H1 (cell line): ENCODE measurements around the gene FGF2. TPM values are rescaled to one million over a fixed set of nuclear protein-coding genes. Genes with fewer than 3 reads are reported as not detected.

Source experiments
- CTCF ChIA-PET: fragments of 300-600 bp; sonication (Branson Sonifier 250); formaldehyde crosslinking; loops from one replicate; lab custom pipeline; 2021; ENCODE audit not compliant: partially characterized antibody; lab: Charles Lee
- POLR2A ChIA-PET: fragments of 300-600 bp; sonication (Branson Sonifier 250); formaldehyde crosslinking; loops from one replicate; lab custom pipeline; 2021; ENCODE audit warnings: inconsistent platforms; ENCODE audit not compliant: partially characterized antibody; lab: Charles Lee
- DNase-seq, 2 experiments: peaks; one replicate each; pipeline versions ENCODE4 v3.0.0 to v3.0.0-alpha.2; 2010 to 2022; ENCODE audit warnings: low spot score in 2 of 2, low read depth in 1 of 2, mixed read lengths in 1 of 2
- FAIRE-seq: peaks from 2 replicates; lab custom pipeline; 2011; peaks lifted over from hg19 to GRCh38; lab: Jason Lieb, UNC
- H2AFZ ChIP-seq: 2 replicates; pipeline ENCODE4 v1.8.1; 2012; ENCODE audit warnings: low read length, inconsistent platforms
- H2AK5ac ChIP-seq: 2 replicates; pipeline ENCODE4 v1.6.1; 2013; ENCODE audit warnings: low read depth, low read length
- H2BK120ac ChIP-seq: replicated peaks from 2 replicates; pipeline ENCODE3; 2013; ENCODE audit warnings: low read depth, low read length, inconsistent platforms
- H2BK12ac ChIP-seq: 2 replicates; pipeline ENCODE4 v1.6.1; 2013; ENCODE audit warnings: low read depth, low read length
- H2BK15ac ChIP-seq: 2 replicates; pipeline ENCODE4 v1.6.1; 2013; ENCODE audit warnings: low read length
- H2BK20ac ChIP-seq: 2 replicates; pipeline ENCODE4 v1.6.1; 2013; ENCODE audit warnings: low read length
- H2BK5ac ChIP-seq: 2 replicates; pipeline ENCODE4 v1.6.1; 2013; ENCODE audit warnings: low read depth, low read length
- H3K14ac ChIP-seq: 2 replicates; pipeline ENCODE4 v1.6.1; 2013; ENCODE audit warnings: inconsistent platforms; ENCODE audit not compliant: insufficient read length
- H3K18ac ChIP-seq: 2 replicates; pipeline ENCODE4 v1.6.1; 2013; ENCODE audit warnings: low read length; ENCODE audit errors: extremely low read depth
- H3K23ac ChIP-seq: 2 replicates; pipeline ENCODE4 v1.6.1; 2013; ENCODE audit warnings: inconsistent platforms; ENCODE audit not compliant: insufficient read length
- H3K23me2 ChIP-seq: 2 replicates; pipeline ENCODE4 v1.6.1; 2013; ENCODE audit warnings: low read depth, low read length
- H3K27ac ChIP-seq: 2 replicates; pipeline ENCODE4 v1.6.1; 2011; ENCODE audit warnings: low read depth, low read length, inconsistent platforms
- H3K27me3 ChIP-seq, 4 experiments: replicated peaks in 1 of 4; 1 replicate in 1 of 4; 2 replicates in 3 of 4; pipeline versions ENCODE4 v1.6.1 to v1.8.1; 2011 to 2013; ENCODE audit warnings: low read length in 3 of 4, mild to moderate bottlenecking in 3 of 4, inconsistent platforms in 2 of 4, mixed read lengths in 2 of 4, moderate library complexity in 1 of 4; ENCODE audit not compliant: control insufficient read depth in 3 of 4, insufficient read depth in 3 of 4; ENCODE audit errors: extremely low read depth in 1 of 4
- H3K36me3 ChIP-seq, 4 experiments: 2 replicates each; pipeline versions ENCODE4 v1.6.1 to v1.8.1; 2011 to 2013; ENCODE audit warnings: mild to moderate bottlenecking in 4 of 4, low read length in 3 of 4, moderate library complexity in 2 of 4, control low read depth in 1 of 4, inconsistent platforms in 1 of 4; ENCODE audit not compliant: insufficient read depth in 4 of 4, control insufficient read depth in 2 of 4
- H3K4ac ChIP-seq: replicated peaks from 2 replicates; pipeline ENCODE3; 2013; ENCODE audit warnings: low read length, low read depth, mixed read lengths, inconsistent platforms; ENCODE audit not compliant: insufficient read length
- H3K4me1 ChIP-seq, 4 experiments: replicated peaks in 1 of 4; 1 replicate in 1 of 4; 2 replicates in 3 of 4; pipeline versions ENCODE4 v1.6.1 to v1.8.1; 2011 to 2013; ENCODE audit warnings: low read length in 3 of 4, inconsistent platforms in 2 of 4, mixed read lengths in 1 of 4; ENCODE audit not compliant: insufficient read depth in 4 of 4, control insufficient read depth in 3 of 4
- H3K4me2 ChIP-seq, 2 experiments: 2 replicates each; pipeline versions ENCODE4 v1.6.1 to v1.8.1; 2011 to 2013; ENCODE audit warnings: low read depth in 2 of 2, low read length in 2 of 2, control low read depth in 1 of 2, inconsistent platforms in 1 of 2, mild to moderate bottlenecking in 1 of 2; ENCODE audit not compliant: insufficient read depth in 1 of 2
- H3K4me3 ChIP-seq, 4 experiments: fragments of 200-600, 300-600 bp in 1 of 4; sonication (generic), shearing (Covaris generic), sonication (Bioruptor Twin) in 1 of 4; 2 replicates each; pipeline versions ENCODE4 v1.5.1 to v1.8.1; 2011 to 2016; ENCODE audit warnings: low read length in 4 of 4, low read depth in 3 of 4, control low read depth in 2 of 4, inconsistent platforms in 2 of 4, mild to moderate bottlenecking in 2 of 4, mixed read lengths in 1 of 4, moderate library complexity in 1 of 4; ENCODE audit not compliant: insufficient read depth in 2 of 4; ENCODE audit errors: extremely low read depth in 1 of 4
- H3K56ac ChIP-seq: replicated peaks from 2 replicates; pipeline ENCODE3; 2013; ENCODE audit warnings: low read depth, mild to moderate bottlenecking, mixed read lengths, low read length, inconsistent platforms; ENCODE audit not compliant: insufficient read length
- H3K79me1 ChIP-seq: 2 replicates; pipeline ENCODE4 v1.6.1; 2013; ENCODE audit warnings: low read depth, low read length, control low read depth
- H3K79me2 ChIP-seq, 2 experiments: 2 replicates each; pipeline versions ENCODE4 v1.6.1 to v1.8.1; 2012 to 2013; ENCODE audit warnings: low read length in 2 of 2, mild to moderate bottlenecking in 2 of 2, inconsistent platforms in 1 of 2; ENCODE audit not compliant: insufficient read depth in 2 of 2, control insufficient read depth in 1 of 2
- H3K9ac ChIP-seq, 4 experiments: replicated peaks in 1 of 4; 1 replicate in 1 of 4; 2 replicates in 3 of 4; pipeline versions ENCODE4 v1.6.1 to v1.8.1; 2011 to 2013; ENCODE audit warnings: low read depth in 3 of 4, low read length in 3 of 4, control low read depth in 2 of 4, mild to moderate bottlenecking in 2 of 4, moderate library complexity in 2 of 4, inconsistent platforms in 1 of 4; ENCODE audit errors: extremely low read depth in 1 of 4
- H3K9me3 ChIP-seq, 2 experiments: 2 replicates each; pipeline versions ENCODE4 v1.6.1 to v1.8.1; 2012 to 2013; ENCODE audit warnings: mild to moderate bottlenecking in 2 of 2, moderate library complexity in 2 of 2, control low read depth in 1 of 2, inconsistent platforms in 1 of 2, low read depth in 1 of 2, low read length in 1 of 2, mixed read lengths in 1 of 2; ENCODE audit not compliant: insufficient read depth in 2 of 2
- H4K20me1 ChIP-seq, 2 experiments: replicated peaks in 1 of 2; 2 replicates each; pipeline versions ENCODE3 to v1.8.1; 2011 to 2013; ENCODE audit warnings: inconsistent platforms in 2 of 2, low read length in 2 of 2, mild to moderate bottlenecking in 1 of 2; ENCODE audit not compliant: insufficient read depth in 2 of 2, control insufficient read depth in 1 of 2
- H4K5ac ChIP-seq: 2 replicates; pipeline ENCODE4 v1.6.1; 2013; ENCODE audit warnings: low read length, low read depth, mixed read lengths, inconsistent platforms; ENCODE audit not compliant: insufficient read length
- H4K8ac ChIP-seq: 2 replicates; pipeline ENCODE4 v1.8.0; 2013; ENCODE audit warnings: mild to moderate bottlenecking, moderate library complexity, low read length, inconsistent platforms; ENCODE audit not compliant: insufficient read depth; ENCODE audit errors: extremely low read depth
- H4K91ac ChIP-seq: replicated peaks from 2 replicates; pipeline ENCODE3; 2013; ENCODE audit warnings: low read length, mixed read lengths, inconsistent platforms; ENCODE audit not compliant: insufficient read length
- E2F6 ChIP-seq: IDR thresholded peaks from 2 replicates; pipeline ENCODE4 v1.6.1; 2012; ENCODE audit warnings: inconsistent platforms
- POLR2A ChIP-seq, 2 experiments: IDR thresholded peaks; 1 replicate in 1 of 2; 2 replicates in 1 of 2; pipeline ENCODE4 v1.6.1; 2011; ENCODE audit warnings: low read depth in 2 of 2, low read length in 2 of 2, mild to moderate bottlenecking in 2 of 2; ENCODE audit errors: control extremely low read depth in 1 of 2
- WGBS, 2 experiments: shearing (Covaris generic) in 1 of 2; methylation state at CpG; one replicate each; pipeline versions ENCODE4 v1.1.6 to v1.1.7; 2013 to 2015; ENCODE audit warnings: low lambda C conversion rate in 2 of 2, mixed read lengths in 2 of 2, inconsistent platforms in 1 of 2, low coverage in 1 of 2, missing lambda C conversion rate in 1 of 2; ENCODE audit not compliant: insufficient replicate concordance in 2 of 2, insufficient coverage in 1 of 2, insufficient read length in 1 of 2; ENCODE audit errors: extremely low coverage in 1 of 2, missing lambda C conversion rate in 1 of 2; 5-methylcytosine and 5-hydroxymethylcytosine counted together
- polyA plus RNA-seq, 7 experiments: library from polyadenylated mRNA; depleted of rRNA in 3 of 7; stranded (reverse) in 5 of 7; unstranded in 2 of 7; fragments of >200 nt in 5 of 7; fragments of 200-250 nt in 2 of 7; gene quantifications; 1 replicate in 5 of 7; 2 replicates in 1 of 7; 4 replicates in 1 of 7; pipeline versions ENCODE4 v1.2.1 to v1.2.3, GENCODE V29; 2011 to 2013; ENCODE audit warnings: missing spikeins in 2 of 7, mixed read lengths in 2 of 7
- total RNA-seq: library from RNA; stranded (reverse); fragmentation: NEBNext Ultra II Directional; extraction: Animal tissue kit (Norgen Biotek cat#: 25700); gene quantifications from 2 replicates; pipeline ENCODE4 v1.2.1, GENCODE V29; 2021

The FGF2 gene
- total and polyA plus RNA-seq, 2 of the 8 experiments (the other 6 are each of a cell fraction or from before 2014, with no cell fraction given) = 23.4 to 145 TPM

GRCh38 chr4:122821092-122821491 lies 5.5 kb upstream of the FGF2 start:
- H3K4ac ChIP-seq = no peak overlapping the region
- no peak overlapping the region for H3K4me3 ChIP-seq
- no peak overlapping the region for H4K5ac ChIP-seq
- no peak overlapping the region for H2BK5ac ChIP-seq
- H3K9me3 ChIP-seq = no peaks in the 10 kb centered on the region
- no peaks in the 10 kb centered on the region for H3K79me1 ChIP-seq
- no peak overlapping the region for H2BK120ac ChIP-seq
- no peaks in the 10 kb centered on the region for H3K36me3 ChIP-seq
- no peak overlapping the region for H3K27ac ChIP-seq
- H2BK15ac ChIP-seq = no peak overlapping the region
- ChIA-PET POLR2A (interaction anchor here (0.9 to 2.2 kb wide), 7 partner anchors 12 to 38 kb away, joined by 3 to 9 read pairs (median 4); no protein-coding TSS in a partner anchor), CTCF (interaction anchor here (0.9 to 1.3 kb wide), 3 partner anchors 12 to 18 kb away, joined by 3 to 5 read pairs (median 4); no protein-coding TSS in a partner anchor)
- H2AK5ac ChIP-seq = no peak overlapping the region
- H2BK20ac ChIP-seq = no peak overlapping the region
- H3K18ac ChIP-seq = no peak overlapping the region
- no peaks in the 10 kb centered on the region for H3K27me3 ChIP-seq
- no peak overlapping the region for H4K91ac ChIP-seq
- H3K23me2 ChIP-seq = peaks cover 2% of the 10 kb centered on the region; the same call in 1 of the 2 replicates
- 93% methylated on average over 1 of the region's 1 CpG; no CpG with 5 or more reads in 1 of the 2 experiments for WGBS, 2 experiments
- H3K4me2 ChIP-seq = no peak overlapping the region
- no peak overlapping the region for H3K56ac ChIP-seq
- H4K20me1 ChIP-seq = no peaks in the 10 kb centered on the region
- no peak overlapping the region for H3K14ac ChIP-seq
- H3K4me1 ChIP-seq = peaks cover 0 to 4% (median 3%) of the 10 kb centered on the region in 4 experiments; a peak in 4 of 7 replicates
- H2AFZ ChIP-seq = no peak overlapping the region; the same call in 1 of the 2 replicates
- no peak overlapping the region for H2BK12ac ChIP-seq
- no peak overlapping the region for H4K8ac ChIP-seq
- DNase-seq (no peak), FAIRE-seq (no peak)
- H3K23ac ChIP-seq = no peak overlapping the region
- H3K9ac ChIP-seq = no peak overlapping the region
- peaks cover 0 to 8% of the 10 kb centered on the region in 2 experiments; a peak in 2 of 4 replicates for H3K79me2 ChIP-seq
- no peak for TF ChIP-seq POLR2A (IDR thresholded peaks at IDR 0.05; ENCODE audit: control extremely low read depth in 1 of 2, low read depth in 2 of 2, low read length in 2 of 2)
- no peak for TF ChIP-seq E2F6
